Activated CD4-positive, alpha-beta T cell treated with anti-CD3 and anti-CD28 coated beads for 36 hours (primary cell): ENCODE results near the gene BCR. TPM values are rescaled to one million over a fixed set of nuclear protein-coding genes. Genes with fewer than 3 reads are reported as not detected.
"Not testable (repeated sequence)": the region's sequence is repeated elsewhere in the genome, so short reads cannot be mapped to it uniquely, and the experiment has no call there.

Source experiments
- ATAC-seq: fragments of 200-7000 bp; cut with Tn5 transposase; one replicate; pipeline ENCODE4 v1.10.0; 2021; ENCODE audit warnings: mild to moderate bottlenecking, moderate library complexity
- CTCF ChIA-PET: fragments of 350-600 bp; sonication (Branson Sonifier 250); formaldehyde crosslinking; loops from one replicate; lab custom pipeline; 2021; ENCODE audit warnings: antibody characterized with exemption; lab: Charles Lee
- POLR2A ChIA-PET: fragments of 350-600 bp; sonication (Branson Sonifier 250); formaldehyde crosslinking; loops from one replicate; lab custom pipeline; 2021; ENCODE audit warnings: antibody characterized with exemption, inconsistent platforms; lab: Charles Lee
- DNase-seq: peaks from one replicate; pipeline ENCODE4 v3.0.0-alpha.2; 2020
- H3K27ac Mint-ChIP-seq: one replicate; pipeline ENCODE4 v1.8.0; 2021; ENCODE audit warnings: mixed read lengths
- H3K27me3 Mint-ChIP-seq: one replicate; pipeline ENCODE4 v1.8.0; 2021; ENCODE audit warnings: mixed read lengths
- H3K36me3 Mint-ChIP-seq: one replicate; pipeline ENCODE4 v1.8.0; 2021; ENCODE audit warnings: low read depth, mixed read lengths
- H3K4me1 Mint-ChIP-seq: one replicate; pipeline ENCODE4 v1.8.0; 2021; ENCODE audit warnings: mixed read lengths
- H3K4me3 Mint-ChIP-seq: one replicate; pipeline ENCODE4 v1.8.0; 2021; ENCODE audit warnings: mild to moderate bottlenecking, moderate library complexity, mixed read lengths
- H3K9me3 Mint-ChIP-seq: one replicate; pipeline ENCODE4 v1.8.0; 2021; ENCODE audit warnings: low read depth, mixed read lengths
- intact Hi-C, 2 experiments: fragments of 100-400 bp; cut with DNase I in 1 of 2; cut with micrococcal nuclease in 1 of 2; formaldehyde crosslinking; loops; one replicate each; pipeline versions ENCODE4 v1.14.2 to v1.15.1; 2022 to 2024; cut with DNase I, micrococcal nuclease
- total RNA-seq, 2 experiments: library from RNA; stranded (reverse); gene quantifications; one replicate each; pipeline ENCODE4 v1.2.3, GENCODE V29; 2021

The BCR gene
- total RNA-seq, 2 experiments from 2014 or later = 45.5 to 58.0 TPM

DNA sequence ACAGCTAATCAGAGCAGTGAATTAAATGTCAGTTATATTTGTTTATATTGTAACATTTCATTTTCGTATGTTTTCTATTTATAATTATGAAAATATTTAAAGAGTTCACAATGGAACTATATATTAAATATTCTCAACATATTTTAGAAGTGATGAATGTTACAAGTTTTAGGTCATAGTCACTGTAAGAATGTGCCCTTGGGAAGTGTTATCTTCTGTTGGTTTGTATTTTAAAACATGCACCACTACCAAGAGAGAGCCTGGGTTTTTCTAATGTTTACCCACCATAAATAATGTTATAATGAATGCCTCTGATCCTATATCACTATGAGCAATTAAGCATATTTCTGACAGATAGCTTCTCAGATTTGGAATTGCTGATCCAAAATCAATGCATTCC, 171.0 kb downstream of the BCR start:
- CTCF ChIA-PET = no interaction called here
- Mint-ChIP-seq H3K36me3 (no peaks in the 10 kb centered on the region), H3K4me1 (no peaks in the 10 kb centered on the region), H3K27me3 (peaks cover 3% of the 10 kb centered on the region), H3K27ac (no peak overlapping the region), H3K4me3 (no peak overlapping the region), H3K9me3 (no peaks in the 10 kb centered on the region)
- intact Hi-C loops = no loop called here
- DNase-seq (no peak), ATAC-seq (no peak)
- POLR2A ChIA-PET = no interaction called here

- intact Hi-C loops = no loop called here
- Mint-ChIP-seq H3K9me3 (no peaks in the 10 kb centered on the region), H3K4me3 (no peak overlapping the region), H3K27ac (no peak overlapping the region), H3K36me3 (no peaks in the 10 kb centered on the region), H3K4me1 (no peaks in the 10 kb centered on the region), H3K27me3 (peaks cover 5% of the 10 kb centered on the region)
- no peak for DNase-seq
- ATAC-seq = no peak
- ChIA-PET CTCF (interaction anchor here (1.1 kb wide), 1 partner anchor 33 kb away, joined by 3 read pairs; no protein-coding TSS in a partner anchor), POLR2A (no interaction called here)
Observed at GRCh38 chr22:23353004-23353403, 172.7 kb downstream of the BCR start.

DNA sequence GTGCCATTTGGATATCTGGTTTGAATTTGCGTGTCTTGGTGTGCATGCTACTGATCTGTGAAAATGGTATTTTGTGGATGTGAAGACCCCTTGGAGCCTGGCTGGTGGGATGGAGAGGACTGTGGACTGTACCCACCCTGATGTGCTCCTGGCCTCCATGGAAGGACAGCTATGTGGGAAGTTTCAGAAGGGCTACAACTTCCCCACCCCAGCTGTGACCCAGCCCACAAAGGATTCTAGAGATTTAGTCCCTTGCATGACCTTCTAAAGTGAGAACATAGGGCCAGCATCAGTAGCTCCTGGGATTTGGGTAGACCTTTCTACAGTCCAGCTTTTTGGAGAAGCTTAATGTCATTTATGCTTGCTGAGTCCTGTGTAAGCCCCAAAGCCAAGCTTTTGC, 173.4 kb downstream of the BCR start:
- Mint-ChIP-seq H3K36me3 (no peaks in the 10 kb centered on the region), H3K9me3 (no peaks in the 10 kb centered on the region), H3K4me1 (no peaks in the 10 kb centered on the region), H3K27ac (no peak overlapping the region), H3K4me3 (no peak overlapping the region), H3K27me3 (peaks cover 5% of the 10 kb centered on the region)
- ChIA-PET POLR2A (no interaction called here), CTCF (interaction anchor here (0.6 to 1.1 kb wide), 3 partner anchors 10 to 32 kb away, joined by 3 read pairs; no protein-coding TSS in a partner anchor)
- ATAC-seq = no peak
- DNase-seq = no peak
- intact Hi-C loops = no loop called here

DNA sequence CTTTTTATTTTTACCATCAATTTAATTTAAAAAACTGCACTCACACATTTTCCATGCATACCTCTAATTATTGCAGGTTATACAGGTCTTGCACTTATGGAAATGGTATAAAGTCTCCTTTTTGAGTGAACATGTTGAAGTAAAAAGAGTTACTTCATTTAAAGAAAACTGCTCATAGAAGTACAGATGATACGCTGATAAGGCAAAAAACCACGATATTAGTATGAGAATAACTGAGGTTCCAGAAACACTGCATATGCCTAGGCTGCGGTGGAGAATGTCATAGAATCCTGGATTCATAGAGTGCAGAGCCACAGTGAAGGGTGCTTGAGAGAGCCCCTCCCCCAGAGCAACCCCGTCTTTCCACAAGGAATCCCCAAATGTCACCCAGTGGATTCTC, 175.8 kb downstream of the BCR start:
- intact Hi-C loops = no loop called here
- ATAC-seq (no peak), DNase-seq (no peak)
- Mint-ChIP-seq H3K4me1 (no peaks in the 10 kb centered on the region), H3K9me3 (no peaks in the 10 kb centered on the region), H3K4me3 (no peak overlapping the region), H3K36me3 (no peaks in the 10 kb centered on the region), H3K27ac (no peak overlapping the region), H3K27me3 (peaks cover 2% of the 10 kb centered on the region)
- POLR2A ChIA-PET = no interaction called here
- CTCF ChIA-PET = interaction anchor here (0.7 kb wide), 1 partner anchor 67 kb away, joined by 3 read pairs; no protein-coding TSS in a partner anchor

DNA sequence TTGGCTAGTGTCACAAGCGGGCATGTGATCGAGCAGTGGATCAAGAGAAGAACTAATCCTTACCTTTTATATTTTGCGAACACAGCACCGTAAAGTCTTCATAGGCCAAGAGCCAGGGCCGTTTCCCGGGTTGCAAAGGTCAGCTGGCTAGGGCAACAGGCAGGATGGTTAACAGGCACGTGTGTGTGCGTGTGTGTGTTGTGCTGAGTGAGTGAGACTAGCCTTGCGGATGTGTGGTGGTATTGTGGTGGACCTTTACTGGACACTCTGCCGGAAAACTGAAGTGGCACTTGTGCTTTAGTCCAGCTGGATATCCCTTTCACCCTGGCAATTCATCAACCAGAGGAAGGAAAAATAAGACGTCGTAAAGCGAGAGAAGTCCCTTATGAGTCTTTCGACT, 176.7 kb downstream of the BCR start:
- Mint-ChIP-seq H3K4me1 (no peaks in the 10 kb centered on the region), H3K4me3 (no peak overlapping the region), H3K27ac (no peak overlapping the region), H3K27me3 (peaks cover 2% of the 10 kb centered on the region), H3K36me3 (no peaks in the 10 kb centered on the region), H3K9me3 (no peaks in the 10 kb centered on the region)
- ChIA-PET CTCF (no interaction called here), POLR2A (no interaction called here)
- no peak for ATAC-seq
- intact Hi-C loops = no loop called here
- DNase-seq = no peak

DNA sequence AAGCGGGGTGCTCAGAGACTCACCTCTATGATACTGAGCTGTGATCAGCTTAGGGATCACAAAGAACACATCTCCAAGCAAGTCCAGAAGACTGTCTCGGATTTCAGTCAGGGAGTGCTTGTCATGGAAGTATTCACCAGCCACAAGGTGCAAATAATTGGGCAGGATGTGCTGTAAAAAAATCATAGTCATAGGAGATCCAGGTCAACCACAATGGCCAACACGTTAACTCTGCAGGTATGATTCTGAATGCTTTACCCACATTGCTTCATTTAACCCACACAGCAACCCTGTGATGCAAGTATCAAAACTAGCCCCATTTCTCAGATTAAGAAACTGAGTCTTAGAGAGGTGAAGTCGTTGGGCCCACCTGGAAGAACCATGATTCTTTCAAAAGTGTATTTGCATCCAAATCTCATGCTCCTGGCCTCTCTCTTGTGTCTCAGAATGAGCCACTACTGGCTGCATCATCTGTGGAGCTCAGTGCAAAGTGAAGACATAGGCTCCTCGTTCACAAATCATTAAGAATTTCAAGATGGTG, 179.3 kb downstream of the BCR start:
- POLR2A ChIA-PET = no interaction called here
- Mint-ChIP-seq H3K9me3 (no peaks in the 10 kb centered on the region), H3K27me3 (peaks cover 2% of the 10 kb centered on the region), H3K36me3 (no peaks in the 10 kb centered on the region), H3K27ac (no peak overlapping the region), H3K4me1 (no peaks in the 10 kb centered on the region), H3K4me3 (no peak overlapping the region)
- DNase-seq (no peak), ATAC-seq (no peak)
- CTCF ChIA-PET = interaction anchor here (1.0 kb wide), 1 partner anchor 26 kb away, joined by 3 read pairs; no protein-coding TSS in a partner anchor
- intact Hi-C loops = no loop called here

- ChIA-PET POLR2A (no interaction called here), CTCF (no interaction called here)
- no peak for ATAC-seq
- Mint-ChIP-seq H3K36me3 (no peaks in the 10 kb centered on the region), H3K27ac (no peak overlapping the region), H3K9me3 (no peaks in the 10 kb centered on the region), H3K4me1 (no peaks in the 10 kb centered on the region), H3K27me3 (peaks cover 3% of the 10 kb centered on the region), H3K4me3 (no peak overlapping the region)
- DNase-seq = no peak
- intact Hi-C loops = no loop called here
Observed at GRCh38 chr22:23361676-23362075, 181.4 kb downstream of the BCR start.

GRCh38 chr22:23363683-23364082, 183.4 kb downstream of the BCR start:
- intact Hi-C loops = no loop called here
- Mint-ChIP-seq H3K4me3 (no peak overlapping the region), H3K9me3 (no peaks in the 10 kb centered on the region), H3K36me3 (no peaks in the 10 kb centered on the region), H3K4me1 (no peaks in the 10 kb centered on the region), H3K27me3 (peaks cover 14% of the 10 kb centered on the region), H3K27ac (no peak overlapping the region)
- POLR2A ChIA-PET = no interaction called here
- no peak for ATAC-seq
- no peak for DNase-seq
- CTCF ChIA-PET = interaction anchor here (0.6 kb wide), 1 partner anchor 10 kb away, joined by 3 read pairs; no protein-coding TSS in a partner anchor

GRCh38 chr22:23364389-23364788, 184.1 kb downstream of the BCR start:
- Mint-ChIP-seq H3K36me3 (no peaks in the 10 kb centered on the region), H3K9me3 (no peaks in the 10 kb centered on the region), H3K4me3 (no peak overlapping the region), H3K4me1 (no peaks in the 10 kb centered on the region), H3K27me3 (peaks cover 14% of the 10 kb centered on the region), H3K27ac (no peak overlapping the region)
- DNase-seq = no peak
- intact Hi-C loops = no loop called here
- ChIA-PET POLR2A (no interaction called here), CTCF (interaction anchor here (0.9 to 1.3 kb wide), 3 partner anchors 11 to 74 kb away, joined by 3 read pairs; no protein-coding TSS in a partner anchor)
- ATAC-seq = no peak

GRCh38 chr22:23365524-23365923, 185.2 kb downstream of the BCR start:
- Mint-ChIP-seq H3K9me3 (no peaks in the 10 kb centered on the region), H3K27me3 (peaks cover 17% of the 10 kb centered on the region), H3K27ac (no peak overlapping the region), H3K4me3 (no peak overlapping the region), H3K36me3 (no peaks in the 10 kb centered on the region), H3K4me1 (no peaks in the 10 kb centered on the region)
- ATAC-seq (no peak), DNase-seq (no peak)
- ChIA-PET CTCF (interaction anchor here (0.7 to 1.3 kb wide), 2 partner anchors 12 to 27 kb away, joined by 3 read pairs; no protein-coding TSS in a partner anchor), POLR2A (no interaction called here)
- intact Hi-C loops = no loop called here

GRCh38 chr22:23365961-23366360, 185.7 kb downstream of the BCR start:
- no peak overlapping the region for H3K4me3 Mint-ChIP-seq
- H3K9me3 Mint-ChIP-seq = no peaks in the 10 kb centered on the region
- POLR2A ChIA-PET = no interaction called here
- H3K27me3 Mint-ChIP-seq = peaks cover 17% of the 10 kb centered on the region
- H3K27ac Mint-ChIP-seq = no peak overlapping the region
- H3K36me3 Mint-ChIP-seq = no peaks in the 10 kb centered on the region
- ATAC-seq (no peak), DNase-seq (no peak)
- CTCF ChIA-PET = no interaction called here
- intact Hi-C loops = no loop called here
- no peaks in the 10 kb centered on the region for H3K4me1 Mint-ChIP-seq

DNA sequence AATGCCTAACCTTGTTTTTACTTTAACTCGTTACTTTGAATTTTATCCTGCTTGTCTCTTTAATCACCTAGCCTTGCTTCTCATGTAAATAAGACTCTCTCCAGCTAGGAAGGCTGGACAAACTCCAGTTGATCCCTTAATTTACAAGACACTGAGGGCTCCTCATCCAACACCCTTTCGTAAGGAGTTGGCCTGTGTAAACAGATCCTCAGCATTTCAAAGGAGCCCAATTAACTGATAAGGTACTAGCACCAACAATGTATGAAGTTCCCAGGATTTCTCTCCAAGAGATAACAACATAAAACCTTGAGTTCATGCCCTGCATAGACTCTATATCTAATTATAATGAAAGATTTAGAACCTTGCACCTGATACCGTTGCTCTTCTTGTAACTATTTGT, 186.9 kb downstream of the BCR start:
- H3K4me3 Mint-ChIP-seq, H3K9me3 Mint-ChIP-seq, H3K27ac Mint-ChIP-seq, H3K36me3 Mint-ChIP-seq, POLR2A ChIA-PET, H3K4me1 Mint-ChIP-seq, DNase-seq, ATAC-seq, intact Hi-C loops: not testable (repeated sequence)
- CTCF ChIA-PET = interaction anchor here (1.0 kb wide), 1 partner anchor 10 kb away, joined by 3 read pairs; no protein-coding TSS in a partner anchor
- H3K27me3 Mint-ChIP-seq = peaks cover 17% of the 10 kb centered on the region
